CD4-positive, alpha-beta T cell treated with Interleukin-1 beta for 1 hour (primary cell): ENCODE data around the gene FKBP1A.

Experiments used
- DNase-seq, 2 donors: peaks; one replicate each; pipeline ENCODE4 v3.0.0-alpha.2; 2020 to 2022

FKBP1A gene

GRCh38 chr20:1383623-1384404 is 9.0 kb downstream of the FKBP1A start:
- DNase-seq: no peak

GRCh38 chr20:1382670-1383069 is 10.2 kb downstream of the FKBP1A start:
- DNase-seq: no peak

- DNase-seq: no peak
Observed at GRCh38 chr20:1381753-1382591, 10.9 kb downstream of the FKBP1A start.

GRCh38 chr20:1378735-1379125 is 14.1 kb downstream of the FKBP1A start:
- DNase-seq: no peak

GRCh38 chr20:1377984-1378734 is 14.7 kb downstream of the FKBP1A start:
- DNase-seq: no peak

GRCh38 chr20:1377341-1377871 is 15.4 kb downstream of the FKBP1A start:
- DNase-seq: no peak

DNA sequence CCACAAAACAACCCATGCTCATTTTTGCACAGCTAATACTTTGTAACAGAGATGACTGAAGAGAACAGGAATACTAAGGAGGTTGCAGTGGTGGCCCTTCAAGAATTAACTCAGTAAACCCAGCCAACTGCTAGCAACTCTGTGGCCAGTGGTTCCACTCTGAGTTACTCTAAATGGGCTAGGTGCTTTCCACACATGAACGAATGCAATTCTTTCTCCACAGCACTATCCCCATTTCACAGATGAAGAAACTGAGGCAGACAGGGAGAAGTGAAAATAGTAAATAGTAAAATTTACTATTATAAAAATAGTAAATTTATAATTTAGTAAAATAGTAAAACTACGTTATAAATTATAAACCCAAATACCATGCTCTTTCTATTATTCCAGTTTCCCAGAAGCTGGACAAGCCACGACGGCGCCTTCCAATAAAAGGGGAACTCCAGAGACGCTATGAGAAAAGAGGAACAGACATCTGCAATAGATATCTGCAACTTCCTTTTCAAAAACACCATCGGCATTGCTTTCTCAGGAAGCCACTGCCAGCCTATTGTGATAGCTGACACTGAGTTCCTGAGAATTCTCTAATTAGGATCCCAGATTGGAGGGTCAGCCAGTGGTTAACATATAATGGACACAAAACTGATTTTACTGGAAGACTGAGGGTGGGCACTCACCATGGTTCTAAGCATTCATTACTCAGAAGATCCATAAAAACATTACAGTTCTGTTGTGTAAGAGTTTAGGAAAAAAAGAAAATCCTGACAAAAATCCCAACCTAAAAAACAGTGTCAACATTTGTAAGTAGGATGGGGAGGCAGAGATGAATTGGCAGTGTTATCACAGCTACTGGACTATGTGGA is 16.2 kb downstream of the FKBP1A start:
- DNase-seq: peak in 1 of 2 donors; percentile 29

- no peak for DNase-seq
Observed at GRCh38 chr20:1376007-1376406, 16.8 kb downstream of the FKBP1A start.

DNA sequence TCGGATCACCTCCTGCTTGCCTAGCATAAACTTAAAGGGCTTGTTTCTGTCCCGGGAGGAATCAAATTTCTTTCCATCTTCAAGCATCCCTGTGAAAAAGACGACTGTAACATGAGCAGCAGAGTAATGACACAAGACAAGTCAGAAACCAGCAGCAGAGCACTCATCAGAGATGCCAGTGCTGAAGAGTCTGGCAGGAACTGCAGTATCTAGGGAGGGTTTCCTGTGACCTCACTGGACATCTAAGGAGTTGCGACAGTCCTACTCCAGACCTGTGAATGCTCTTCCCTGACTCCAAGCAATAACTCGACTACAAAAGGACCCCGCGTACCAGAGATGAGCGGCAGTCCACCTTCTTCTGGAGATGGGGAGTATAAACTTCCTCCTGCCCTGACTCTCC is 17.3 kb downstream of the FKBP1A start:
- DNase-seq: no peak

DNA sequence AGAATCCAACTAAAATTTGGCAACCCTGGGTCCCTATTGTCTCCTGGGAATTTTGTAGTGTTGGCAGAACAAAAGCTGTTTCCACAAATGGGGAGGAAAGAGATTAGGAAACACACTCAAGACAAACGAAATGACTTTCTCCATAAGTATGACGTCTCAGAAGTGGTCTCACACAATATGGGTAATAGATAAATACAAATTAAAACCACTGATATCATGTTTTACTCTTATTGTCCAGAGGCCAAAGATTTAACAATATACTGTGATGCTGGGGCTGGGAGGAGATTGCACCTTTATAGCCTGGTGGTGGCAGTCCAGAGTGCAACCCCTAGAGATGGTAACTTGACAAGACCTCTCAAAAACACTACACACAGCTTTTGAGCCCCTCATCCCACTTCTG is 18.6 kb downstream of the FKBP1A start:
- DNase-seq: no peak

DNA sequence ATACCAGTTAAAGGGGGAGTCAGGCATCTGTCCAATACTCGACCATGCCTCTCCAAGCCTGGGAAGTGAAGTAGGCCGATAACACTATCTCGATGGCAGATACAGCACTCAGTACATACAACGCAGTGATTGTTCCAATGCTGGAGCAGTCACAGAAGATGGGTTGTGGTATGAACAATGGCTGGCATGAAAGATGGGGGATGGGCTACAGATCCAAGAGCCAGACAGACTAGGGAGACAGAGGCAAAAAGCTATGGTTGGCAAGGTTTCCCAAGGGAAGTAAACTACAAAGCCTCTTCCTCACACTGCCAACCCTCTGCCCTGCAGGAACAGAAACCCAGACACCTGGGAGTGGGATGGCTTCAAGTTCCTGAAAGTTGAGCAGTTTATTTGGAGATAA is 19.2 kb downstream of the FKBP1A start:
- no peak for DNase-seq

DNA sequence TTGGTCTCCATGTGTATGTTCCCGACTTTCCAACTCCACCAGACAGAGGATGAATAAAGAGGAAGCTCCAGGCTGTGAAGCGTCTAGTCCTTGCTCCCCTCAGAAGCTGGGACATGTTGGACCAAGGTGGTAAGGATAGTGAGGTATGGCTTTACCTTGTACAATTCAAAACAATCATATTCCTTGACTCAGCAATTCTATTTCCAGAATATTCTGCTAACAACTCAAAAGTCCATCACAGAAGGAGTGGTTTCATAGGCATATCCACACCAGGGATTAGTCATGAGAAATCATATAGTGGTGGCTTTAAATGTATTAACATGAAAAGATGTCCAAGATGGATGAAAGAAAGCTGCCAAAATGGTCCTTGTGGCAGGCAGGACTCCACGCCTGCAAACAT is 19.8 kb downstream of the FKBP1A start:
- DNase-seq: no peak

DNA sequence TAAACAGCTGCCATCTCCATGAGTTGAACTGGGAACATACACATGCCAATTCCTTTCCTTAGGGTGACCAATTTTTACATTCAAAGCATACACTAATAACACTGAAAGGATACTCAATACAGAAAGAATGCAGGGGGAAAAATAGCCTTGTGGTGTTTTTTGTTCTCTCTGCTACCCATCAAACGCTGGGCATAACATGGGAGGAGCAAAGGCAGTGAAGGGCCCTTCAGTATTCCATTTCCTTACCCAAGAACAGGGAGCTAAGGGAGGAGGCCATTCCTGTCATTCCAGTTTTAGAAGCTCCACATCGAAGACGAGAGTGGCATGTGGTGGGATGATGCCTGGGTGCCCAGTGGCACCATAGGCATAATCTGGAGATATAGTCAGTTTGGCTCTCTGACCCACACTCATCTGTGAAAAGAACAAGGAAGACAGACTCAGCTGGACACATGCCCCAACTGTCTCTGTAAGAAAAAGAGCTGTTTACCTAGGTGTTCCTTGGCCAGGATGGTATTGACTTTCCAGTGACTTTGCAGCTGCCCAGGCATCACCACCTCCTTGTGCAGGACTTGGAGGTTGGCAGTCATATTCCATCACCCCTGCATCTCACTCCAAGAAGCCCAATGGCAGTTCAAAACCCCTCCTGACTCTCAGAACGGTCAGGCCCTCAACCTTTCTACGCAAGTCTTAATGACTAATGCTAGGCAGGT is 20.9 kb downstream of the FKBP1A start:
- DNase-seq: no peak

DNA sequence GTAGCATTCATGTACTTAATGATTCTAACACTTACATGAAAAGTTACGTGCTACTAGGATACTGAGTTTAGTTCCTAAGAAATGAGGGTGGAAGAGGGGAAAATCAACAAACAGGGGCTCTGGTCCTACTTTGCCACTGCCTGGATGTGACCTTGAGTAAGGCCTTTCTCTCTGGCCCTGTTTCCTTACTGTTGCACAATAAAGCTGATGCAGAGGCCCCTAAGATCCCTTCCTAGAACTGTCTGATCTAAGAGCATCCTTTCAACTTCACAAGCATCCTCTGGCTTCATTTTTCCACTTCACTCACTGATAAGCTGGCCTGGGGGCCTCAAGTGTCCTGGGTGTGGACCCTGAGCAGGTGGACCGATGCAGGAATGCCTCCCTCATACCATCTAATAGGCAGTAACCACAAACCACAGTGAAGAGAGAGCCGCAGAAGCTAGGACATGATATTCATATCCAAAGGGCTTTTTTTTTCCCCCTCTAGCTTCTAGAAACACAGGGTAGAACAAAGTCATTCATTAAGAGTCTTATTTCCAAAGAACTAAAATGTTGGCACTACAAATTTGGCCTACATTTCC is 21.6 kb downstream of the FKBP1A start:
- DNase-seq: no peak

- no peak for DNase-seq
Observed at GRCh38 chr20:1370548-1371110, 22.2 kb downstream of the FKBP1A start.

- no peak for DNase-seq
Observed at GRCh38 chr20:1369970-1370369, 22.9 kb downstream of the FKBP1A start.

DNA sequence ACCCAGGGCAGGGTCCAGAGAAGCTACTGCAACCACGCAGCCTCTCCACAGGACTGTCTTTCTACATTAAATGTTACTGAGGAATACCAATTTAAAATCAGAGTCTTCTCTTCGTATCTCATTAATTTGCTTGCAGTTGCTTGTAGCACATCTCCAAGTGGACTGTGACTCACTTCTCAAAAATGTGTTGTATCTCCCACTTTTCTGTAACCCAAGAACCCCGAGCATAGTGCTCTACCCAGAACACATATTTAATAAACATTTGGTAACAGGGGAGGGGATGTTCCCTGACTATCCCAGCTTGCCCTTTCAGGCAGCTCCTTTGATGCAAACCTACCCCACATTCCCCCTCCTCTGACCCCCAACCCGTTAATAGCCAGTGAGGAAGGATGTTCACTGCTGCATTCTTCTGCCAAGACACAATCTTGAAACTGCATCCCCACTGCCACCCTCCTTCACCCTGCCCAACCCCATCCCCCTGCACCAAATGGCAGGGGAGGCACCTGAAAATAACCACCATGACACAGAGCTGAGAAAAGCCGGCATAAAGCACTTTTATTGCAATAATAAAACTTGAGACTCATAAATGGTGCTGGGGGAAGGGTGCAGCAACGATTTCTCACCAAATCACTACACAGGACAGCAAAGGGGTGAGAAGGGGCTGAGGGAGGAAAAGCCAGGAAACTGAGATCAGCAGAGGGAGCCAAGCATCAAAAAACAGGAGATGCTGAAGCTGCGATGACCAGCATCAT is 24.2 kb downstream of the FKBP1A start:
- DNase-seq: no peak

- no peak for DNase-seq
Observed at GRCh38 chr20:1367479-1367878, 25.4 kb downstream of the FKBP1A start.

GRCh38 chr20:1364106-1364505 is 28.7 kb downstream of the FKBP1A start:
- peak in 1 of 2 donors; percentile 13 for DNase-seq

GRCh38 chr20:1363522-1363921 is 29.3 kb downstream of the FKBP1A start:
- no peak for DNase-seq
